ENCODE data around the gene TM2D3. TPM values are rescaled to one million over a fixed set of nuclear protein-coding genes. Genes with fewer than 3 reads are reported as not detected.
A peak's percentile ranks its signal among the peaks of the same experiment; 100 is the strongest.

TM2D3 gene
- total RNA-seq: 10 to 100 TPM; 22.0 to 32.6 TPM
- polyA plus RNA-seq: 10 to 100 TPM; 43.2 to 44.1 TPM

- H3K4me1 ChIP-seq (ENCODE audit: control insufficient read depth in 4 of 4, insufficient read depth in 4 of 4, low read length in 3 of 4): peaks cover 9 to 26% (median 19%) of the 10 kb centered on the region in 4 donors
- H3K4me3 ChIP-seq (ENCODE audit: low read depth in 1 of 3, low read length in 3 of 3): peak within 1 kb of the TSS; percentile 77 to 99 (median 92)
- H3K9me3 ChIP-seq (ENCODE audit: control insufficient read depth in 4 of 4, low read length in 3 of 4): no peaks in the 10 kb centered on the region
- H3K27me3 ChIP-seq (ENCODE audit: control insufficient read depth in 4 of 4, insufficient read depth in 4 of 4, low read length in 3 of 4): no peaks in the 10 kb centered on the region
- H3K27ac ChIP-seq (ENCODE audit: low read depth in 1 of 2, low read length in 2 of 2): peak within 1 kb of the TSS; percentile 91 to 97
- under 1% methylated on average over 75 of the region's 75 CpGs for WGBS
- peak; percentile 75 for TF ChIP-seq CTCF (IDR thresholded peaks at IDR 0.05; ENCODE audit: low read depth, low read length, missing input control)
- TF ChIP-seq REST (IDR thresholded peaks at IDR 0.05): peak; percentile 53
- TF ChIP-seq RAD21 (IDR thresholded peaks at IDR 0.05): peak; percentile 68 to 77
- peak; percentile 92 for TF ChIP-seq YY1 (IDR thresholded peaks at IDR 0.05)
- peak; percentile 43 to 86 for TF ChIP-seq GABPA (IDR thresholded peaks at IDR 0.05 in 1 of 2, conservative IDR thresholded peaks at IDR 0.05 in 1 of 2)
- no peak for TF ChIP-seq HNF4A (conservative IDR thresholded peaks at IDR 0.05)
- TF ChIP-seq ATF3 (IDR thresholded peaks at IDR 0.05): no peak
- peak; percentile 47 for TF ChIP-seq SP1 (IDR thresholded peaks at IDR 0.05)
- peak; percentile 2 to 39 for TF ChIP-seq RXRA (IDR thresholded peaks at IDR 0.05)
- no peak for TF ChIP-seq EGR1 (IDR thresholded peaks at IDR 0.05; ENCODE audit: low read depth in 2 of 2)
- TF ChIP-seq ZBTB33 (IDR thresholded peaks at IDR 0.05): no peak
- DNase-seq (ENCODE audit: low spot score): peak; percentile 94
- peak within 1 kb of the TSS; percentile 91 to 92 for H3K9ac ChIP-seq (ENCODE audit: low read depth in 1 of 2, low read length in 2 of 2)
- H3K36me3 ChIP-seq (ENCODE audit: control insufficient read depth in 4 of 4, insufficient read depth in 3 of 4, low read depth in 1 of 4, low read length in 3 of 4): peaks cover 2 to 9% (median 5%) of the 10 kb centered on the region in 4 donors
These were observed at the start of gene TM2D3 for GRCh38 chr15:101652098-101652785. TM2D3 (minus strand) TSS chr15:101652381; CDS start chr15:101652361, 20 bp downstream.

GRCh38 chr15:101698314-101698713, 46.1 kb upstream of the TM2D3 start:
- H3K9me3 ChIP-seq (ENCODE audit: control insufficient read depth in 4 of 4, low read length in 3 of 4): no peaks in the 10 kb centered on the region
- no peak for DNase-seq (ENCODE audit: low spot score)
- H3K4me1 ChIP-seq (ENCODE audit: control insufficient read depth in 4 of 4, insufficient read depth in 4 of 4, low read length in 3 of 4): no peaks in the 10 kb centered on the region
- no peak overlapping the region for H3K4me3 ChIP-seq (ENCODE audit: low read depth in 1 of 3, low read length in 3 of 3)
- H3K9ac ChIP-seq (ENCODE audit: low read depth in 1 of 2, low read length in 2 of 2): no peak overlapping the region
- no peak overlapping the region for H3K27ac ChIP-seq (ENCODE audit: low read depth in 1 of 2, low read length in 2 of 2)
- peaks cover 11 to 59% (median 44%) of the 10 kb centered on the region in 4 donors for H3K36me3 ChIP-seq (ENCODE audit: control insufficient read depth in 4 of 4, insufficient read depth in 3 of 4, low read depth in 1 of 4, low read length in 3 of 4)
- 95% methylated on average over 2 of the region's 2 CpGs for WGBS
- no peaks in the 10 kb centered on the region for H3K27me3 ChIP-seq (ENCODE audit: control insufficient read depth in 4 of 4, insufficient read depth in 4 of 4, low read length in 3 of 4)
- TF ChIP-seq TAF1 (conservative IDR thresholded peaks at IDR 0.05) (no peak), SP1 (IDR thresholded peaks at IDR 0.05) (no peak), HNF4G (IDR thresholded peaks at IDR 0.05) (no peak), NR2F2 (IDR thresholded peaks at IDR 0.05) (no peak), RAD21 (IDR thresholded peaks at IDR 0.05) (no peak), JUND (IDR thresholded peaks at IDR 0.05) (no peak), FOXA1 (IDR thresholded peaks at IDR 0.05) (no peak), ZBTB33 (IDR thresholded peaks at IDR 0.05) (no peak), YY1 (IDR thresholded peaks at IDR 0.05) (no peak), GABPA (IDR thresholded peaks at IDR 0.05 in 1 of 2, conservative IDR thresholded peaks at IDR 0.05 in 1 of 2) (no peak), REST (IDR thresholded peaks at IDR 0.05) (no peak), HNF4A (conservative IDR thresholded peaks at IDR 0.05) (no peak), MAX (IDR thresholded peaks at IDR 0.05) (no peak)
